WERI-Rb-1 (cell line): ENCODE data around the gene PIBF1.

Experiments
- DNase-seq: peaks from one replicate; pipeline ENCODE4 v3.0.0-alpha.2; 2020
- H3K27ac ChIP-seq: fragments of 250-450 bp; sonication (Bioruptor Pico); 2 replicates; pipeline ENCODE4 v1.5.1; 2020; ENCODE audit warnings: mild to moderate bottlenecking, moderate library complexity
- H3K27me3 ChIP-seq: fragments of 250-450 bp; sonication (Bioruptor Pico); 2 replicates; pipeline ENCODE4 v1.5.1; 2021; ENCODE audit warnings: mild to moderate bottlenecking, low read depth, moderate library complexity; ENCODE audit not compliant: insufficient read depth, severe bottlenecking
- H3K36me3 ChIP-seq: fragments of 250-450 bp; sonication (Bioruptor Pico); 2 replicates; pipeline ENCODE4 v1.5.1; 2020; ENCODE audit warnings: mild to moderate bottlenecking, moderate library complexity
- H3K4me3 ChIP-seq: 2 replicates; pipeline ENCODE4 v1.5.1; 2011; ENCODE audit warnings: low read depth, mild to moderate bottlenecking, control low read depth, low read length
- H3K9me3 ChIP-seq: fragments of 250-450 bp; sonication (Bioruptor Pico); 2 replicates; pipeline ENCODE4 v1.5.1; 2021; ENCODE audit warnings: mild to moderate bottlenecking, moderate library complexity; ENCODE audit not compliant: severe bottlenecking
- CTCF ChIP-seq: IDR thresholded peaks from 2 replicates; pipeline ENCODE4 v1.5.1; 2011; ENCODE audit warnings: low read depth, mild to moderate bottlenecking, control low read depth, inconsistent platforms, low read length

Gene PIBF1

GRCh38 chr13:73035660-73036059 is 253.7 kb downstream of the PIBF1 start:
- Histone ChIP-seq H3K9me3 (no peaks in the 10 kb centered on the region), H3K27me3 (no peaks in the 10 kb centered on the region), H3K36me3 (no peaks in the 10 kb centered on the region), H3K4me3 (no peak overlapping the region), H3K27ac (no peak overlapping the region)
- no peak for DNase-seq
- TF ChIP-seq CTCF: no peak

- Histone ChIP-seq H3K36me3 (no peaks in the 10 kb centered on the region), H3K27me3 (no peaks in the 10 kb centered on the region), H3K27ac (no peak overlapping the region), H3K4me3 (no peak overlapping the region), H3K9me3 (no peaks in the 10 kb centered on the region)
- TF ChIP-seq CTCF: no peak
- no peak for DNase-seq
Observed at GRCh38 chr13:73036566-73036965, 254.6 kb downstream of the PIBF1 start.

- no peaks in the 10 kb centered on the region for H3K36me3 ChIP-seq
- no peak overlapping the region for H3K27ac ChIP-seq
- no peak for TF ChIP-seq CTCF
- DNase-seq: no peak
- no peaks in the 10 kb centered on the region for H3K27me3 ChIP-seq
- no peaks in the 10 kb centered on the region for H3K9me3 ChIP-seq
- no peak overlapping the region for H3K4me3 ChIP-seq
Observed at GRCh38 chr13:73038064-73038463, 256.1 kb downstream of the PIBF1 start.

- Histone ChIP-seq H3K36me3 (no peaks in the 10 kb centered on the region), H3K27ac (no peak overlapping the region), H3K4me3 (no peak overlapping the region), H3K9me3 (no peaks in the 10 kb centered on the region), H3K27me3 (no peaks in the 10 kb centered on the region)
- no peak for TF ChIP-seq CTCF
- no peak for DNase-seq
Observed at GRCh38 chr13:73039201-73040108, 257.5 kb downstream of the PIBF1 start.

GRCh38 chr13:73040484-73040883 is 258.6 kb downstream of the PIBF1 start:
- H3K36me3 ChIP-seq: no peaks in the 10 kb centered on the region
- H3K27ac ChIP-seq: no peak overlapping the region
- H3K4me3 ChIP-seq: no peak overlapping the region
- TF ChIP-seq CTCF: no peak
- H3K27me3 ChIP-seq: no peaks in the 10 kb centered on the region
- H3K9me3 ChIP-seq: no peaks in the 10 kb centered on the region
- DNase-seq: no peak
